Measurements from ENCODE around the gene CEMP1.

Gene CEMP1

DNA sequence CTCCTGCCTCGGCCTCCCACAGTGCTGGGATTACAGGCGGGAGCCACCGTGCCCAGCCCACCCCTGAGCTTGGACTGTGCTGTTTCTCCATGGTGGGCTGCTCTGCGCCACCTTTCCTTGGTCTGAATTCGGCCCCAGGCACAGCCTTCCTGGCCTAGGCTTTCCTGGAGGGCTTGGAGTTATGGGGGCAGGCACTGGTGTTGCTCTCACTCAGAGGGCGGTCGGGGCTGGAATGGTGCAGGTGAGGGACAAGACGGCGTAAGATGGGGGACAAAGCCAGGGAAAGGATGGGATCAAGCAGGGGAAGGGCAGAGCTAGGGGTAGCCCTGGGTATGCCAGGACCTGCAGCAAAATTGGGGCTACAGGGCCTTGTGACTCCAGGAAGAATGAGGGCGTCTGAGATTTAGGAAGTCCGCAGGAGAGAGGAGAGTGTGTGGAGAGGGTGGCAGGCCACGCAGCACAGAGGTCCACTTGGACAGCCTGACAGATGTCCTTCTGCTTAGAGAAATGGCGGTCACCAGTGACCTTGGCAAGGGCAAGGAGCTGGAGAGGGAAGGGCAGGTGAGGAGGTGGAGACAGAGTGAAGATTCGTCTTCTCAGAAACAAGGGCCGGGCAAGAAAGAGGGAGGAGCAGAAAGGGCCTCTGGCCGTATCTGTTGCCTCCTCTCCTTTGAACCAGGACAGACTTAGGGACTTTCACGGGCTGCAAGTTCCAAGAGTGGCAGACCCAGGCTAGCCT lies 19.0 kb downstream of the CEMP1 start:
- Histone ChIP-seq H3K36me3 (no peaks in the 10 kb centered on the region), H3K9me3 (no peaks in the 10 kb centered on the region), H3K27me3 (no peaks in the 10 kb centered on the region), H3K27ac (peak overlapping the region; percentile 100), H3K4me1 (ENCODE audit: control insufficient read depth in 1 of 2, insufficient read depth in 1 of 2, low read depth in 1 of 2, low read length in 1 of 2) (peaks cover 65 to 67% of the 10 kb centered on the region in 2 experiments), H3K4me3 (ENCODE audit: low read depth in 1 of 2, low read length in 1 of 2) (no peak overlapping the region)
- TF ChIP-seq, protein P1, sequence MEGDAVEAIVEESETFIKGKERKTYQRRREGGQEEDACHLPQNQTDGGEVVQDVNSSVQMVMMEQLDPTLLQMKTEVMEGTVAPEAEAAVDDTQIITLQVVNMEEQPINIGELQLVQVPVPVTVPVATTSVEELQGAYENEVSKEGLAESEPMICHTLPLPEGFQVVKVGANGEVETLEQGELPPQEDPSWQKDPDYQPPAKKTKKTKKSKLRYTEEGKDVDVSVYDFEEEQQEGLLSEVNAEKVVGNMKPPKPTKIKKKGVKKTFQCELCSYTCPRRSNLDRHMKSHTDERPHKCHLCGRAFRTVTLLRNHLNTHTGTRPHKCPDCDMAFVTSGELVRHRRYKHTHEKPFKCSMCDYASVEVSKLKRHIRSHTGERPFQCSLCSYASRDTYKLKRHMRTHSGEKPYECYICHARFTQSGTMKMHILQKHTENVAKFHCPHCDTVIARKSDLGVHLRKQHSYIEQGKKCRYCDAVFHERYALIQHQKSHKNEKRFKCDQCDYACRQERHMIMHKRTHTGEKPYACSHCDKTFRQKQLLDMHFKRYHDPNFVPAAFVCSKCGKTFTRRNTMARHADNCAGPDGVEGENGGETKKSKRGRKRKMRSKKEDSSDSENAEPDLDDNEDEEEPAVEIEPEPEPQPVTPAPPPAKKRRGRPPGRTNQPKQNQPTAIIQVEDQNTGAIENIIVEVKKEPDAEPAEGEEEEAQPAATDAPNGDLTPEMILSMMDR (IDR thresholded peaks at IDR 0.05) = no peak

DNA sequence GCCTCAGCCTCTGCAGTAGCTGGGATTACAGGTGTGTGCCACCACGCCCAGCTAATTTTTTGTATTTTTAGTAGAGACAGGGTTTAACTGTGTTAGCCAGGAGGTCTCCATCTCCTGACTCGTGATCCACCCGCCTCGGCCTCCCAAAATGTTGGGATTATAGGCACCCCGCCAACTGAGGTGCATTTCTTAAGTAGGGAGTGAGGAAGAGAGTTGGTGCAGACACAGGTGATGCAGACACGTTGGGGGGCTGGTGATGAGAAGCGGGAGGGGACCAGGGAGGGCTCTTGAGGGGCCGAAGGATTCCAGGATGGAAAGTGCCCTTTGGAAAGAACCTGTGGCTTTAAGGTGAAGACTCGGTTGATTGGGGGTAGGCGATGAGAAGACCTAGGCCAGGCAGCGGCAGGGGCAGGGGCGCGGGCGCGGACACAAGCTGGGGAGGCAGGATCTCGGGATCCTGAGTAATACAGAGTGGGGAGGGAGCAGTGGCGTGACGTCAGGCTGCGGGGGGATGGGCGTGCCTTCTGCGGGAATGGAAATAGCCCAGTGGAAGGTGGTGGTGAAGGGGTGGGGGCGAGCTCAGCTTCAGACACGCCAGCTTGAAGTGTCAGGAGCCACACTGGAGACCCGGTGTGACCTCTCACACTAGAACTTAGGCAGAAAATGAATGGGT lies 19.9 kb downstream of the CEMP1 start:
- H3K27me3 ChIP-seq = no peaks in the 10 kb centered on the region
- no peaks in the 10 kb centered on the region for H3K36me3 ChIP-seq
- peaks cover 65 to 66% of the 10 kb centered on the region in 2 experiments for H3K4me1 ChIP-seq (ENCODE audit: control insufficient read depth in 1 of 2, insufficient read depth in 1 of 2, low read depth in 1 of 2, low read length in 1 of 2)
- H3K27ac ChIP-seq = no peak overlapping the region
- no peak overlapping the region for H3K4me3 ChIP-seq (ENCODE audit: low read depth in 1 of 2, low read length in 1 of 2)
- no peaks in the 10 kb centered on the region for H3K9me3 ChIP-seq
- TF ChIP-seq, protein P1 (IDR thresholded peaks at IDR 0.05) = no peak

DNA sequence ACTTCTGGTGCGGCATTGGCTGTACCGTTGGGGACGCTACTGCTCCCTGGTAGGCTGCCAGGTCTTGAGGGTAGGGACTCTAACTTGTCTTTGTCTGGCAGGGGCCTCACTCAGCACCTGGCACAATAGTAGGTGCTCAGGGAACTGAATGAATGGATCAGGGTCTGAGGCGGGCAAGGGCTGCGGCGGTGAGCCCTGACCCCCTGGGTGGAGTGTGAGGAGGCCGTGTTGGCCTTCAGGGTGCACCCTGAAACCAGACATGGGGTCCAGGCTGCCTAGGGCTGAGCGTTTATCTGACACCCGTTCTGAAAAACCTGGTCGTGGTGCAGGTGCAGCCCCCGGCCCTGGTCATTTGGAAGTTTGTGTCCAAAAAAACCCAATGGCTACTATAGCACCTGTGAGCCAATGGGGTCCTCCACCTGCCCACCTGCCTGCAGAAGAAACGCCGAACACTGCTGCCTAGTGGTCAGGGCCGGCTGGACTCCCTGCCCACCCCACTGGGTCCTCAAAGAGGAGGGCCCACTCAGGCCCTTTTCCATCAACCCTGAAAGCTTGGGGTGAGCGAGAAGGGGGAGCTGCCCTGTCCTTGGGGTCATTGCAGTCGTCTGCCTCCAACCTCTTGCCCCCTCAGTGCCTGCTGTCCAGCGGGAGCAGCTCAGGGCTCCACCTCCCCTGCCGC lies 22.3 kb downstream of the CEMP1 start:
- no peaks in the 10 kb centered on the region for H3K36me3 ChIP-seq
- TF ChIP-seq, protein P1 (IDR thresholded peaks at IDR 0.05) = no peak
- H3K9me3 ChIP-seq = no peaks in the 10 kb centered on the region
- H3K27me3 ChIP-seq = no peaks in the 10 kb centered on the region
- no peak overlapping the region for H3K4me3 ChIP-seq (ENCODE audit: low read depth in 1 of 2, low read length in 1 of 2)
- peak overlapping the region; percentile 88 for H3K27ac ChIP-seq
- H3K4me1 ChIP-seq (ENCODE audit: control insufficient read depth in 1 of 2, insufficient read depth in 1 of 2, low read depth in 1 of 2, low read length in 1 of 2) = peaks cover 49 to 53% of the 10 kb centered on the region in 2 experiments

DNA sequence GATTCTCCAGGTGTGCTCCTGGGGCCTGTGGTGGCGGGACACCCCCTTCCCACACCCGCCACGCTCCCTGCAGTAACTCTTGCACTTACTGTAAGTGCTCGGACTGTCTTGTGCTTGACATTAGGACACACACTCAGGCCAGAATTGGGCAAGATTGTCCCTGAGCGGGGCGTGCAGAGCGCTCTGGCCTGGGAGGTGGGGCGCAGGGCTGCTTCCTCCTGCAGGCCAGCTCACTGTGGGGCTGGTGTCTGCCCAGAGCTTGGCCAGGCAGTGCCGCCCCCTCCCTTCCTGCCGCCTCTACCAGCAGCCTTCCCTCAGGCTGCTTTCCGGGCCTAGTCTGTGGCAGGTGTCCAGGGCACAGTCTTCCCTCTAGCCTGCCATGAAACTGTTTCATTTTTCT lies 23.5 kb downstream of the CEMP1 start:
- Histone ChIP-seq H3K27me3 (no peaks in the 10 kb centered on the region), H3K27ac (peak overlapping the region; percentile 88), H3K36me3 (no peaks in the 10 kb centered on the region), H3K9me3 (no peaks in the 10 kb centered on the region), H3K4me1 (ENCODE audit: control insufficient read depth in 1 of 2, insufficient read depth in 1 of 2, low read depth in 1 of 2, low read length in 1 of 2) (peaks cover 53 to 57% of the 10 kb centered on the region in 2 experiments), H3K4me3 (ENCODE audit: low read depth in 1 of 2, low read length in 1 of 2) (peak overlapping the region; percentile 40 to 51)
- TF ChIP-seq, protein P1 (IDR thresholded peaks at IDR 0.05) = no peak

DNA sequence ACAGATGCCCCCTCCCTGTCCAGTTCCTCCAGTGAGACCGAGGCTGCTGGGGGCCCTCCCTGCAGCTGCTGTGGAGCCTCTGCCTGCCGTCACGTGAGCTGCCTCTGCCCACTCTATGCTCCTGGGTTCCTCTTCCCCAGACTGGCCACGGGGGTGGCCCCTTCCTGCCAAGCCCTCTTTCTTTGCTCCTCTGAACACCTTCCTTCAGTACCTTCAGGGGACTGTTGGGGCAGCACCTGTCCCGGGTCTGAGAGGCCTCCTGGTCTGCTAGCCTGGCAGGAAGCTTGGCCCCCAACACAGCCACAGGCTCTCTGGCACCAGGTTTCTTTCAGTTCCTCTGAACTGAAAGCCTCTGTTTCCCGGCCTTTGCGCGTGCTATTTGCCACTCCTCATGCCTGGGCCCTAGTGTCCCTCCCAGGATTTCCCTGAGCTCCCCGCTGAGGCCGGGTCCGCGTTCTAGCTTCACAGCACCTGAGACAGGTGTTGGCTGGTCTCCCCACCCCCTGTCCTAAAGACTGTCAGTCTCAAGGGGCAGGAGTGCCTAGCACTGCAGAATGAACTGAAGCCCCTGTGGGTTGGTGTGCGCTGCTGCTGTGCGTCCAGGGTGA lies 24.1 kb downstream of the CEMP1 start:
- Histone ChIP-seq H3K36me3 (no peaks in the 10 kb centered on the region), H3K27me3 (no peaks in the 10 kb centered on the region), H3K4me3 (ENCODE audit: low read depth in 1 of 2, low read length in 1 of 2) (peak overlapping the region; percentile 40 to 51), H3K27ac (peak overlapping the region; percentile 88), H3K9me3 (no peaks in the 10 kb centered on the region), H3K4me1 (ENCODE audit: control insufficient read depth in 1 of 2, insufficient read depth in 1 of 2, low read depth in 1 of 2, low read length in 1 of 2) (peaks cover 52 to 60% of the 10 kb centered on the region in 2 experiments)
- TF ChIP-seq, protein P1 (IDR thresholded peaks at IDR 0.05) = peak; percentile 11

All from neutrophil (primary cell).